Cerebellar cortex (tissue), 1 donor: ENCODE data around the gene NKAIN2.
"Not testable (repeated sequence)": the region's sequence is repeated elsewhere in the genome, so short reads cannot be mapped to it uniquely, and the experiment has no call there.

Experiments
- DNase-seq: peaks from one replicate; pipeline ENCODE4 v3.0.0-alpha.2; 2015; ENCODE audit warnings: low spot score

NKAIN2 gene

GRCh38 chr6:123966618-123967017 lies 163.0 kb downstream of the NKAIN2 start:
- DNase-seq: no peak

DNA sequence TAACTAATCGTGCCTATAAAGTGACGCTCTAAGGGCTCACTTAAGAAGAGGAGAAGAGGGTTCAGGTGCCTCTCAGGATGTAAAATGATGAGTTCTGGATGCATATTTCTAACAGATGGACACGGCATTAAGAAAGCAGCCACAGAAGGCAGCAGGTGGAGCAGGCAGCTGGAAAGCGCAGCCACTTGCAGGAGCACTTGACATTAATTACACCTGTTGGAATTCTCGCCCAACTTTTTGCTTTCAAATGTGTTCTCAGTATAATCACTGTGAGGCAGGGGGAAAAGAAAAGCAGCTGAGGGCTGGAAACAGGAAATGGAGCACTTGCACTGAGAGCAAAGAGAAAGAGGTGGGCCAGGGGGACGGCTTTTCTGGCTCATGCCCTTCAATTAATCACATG lies 164.2 kb downstream of the NKAIN2 start:
- peak; percentile 35 for DNase-seq

DNA sequence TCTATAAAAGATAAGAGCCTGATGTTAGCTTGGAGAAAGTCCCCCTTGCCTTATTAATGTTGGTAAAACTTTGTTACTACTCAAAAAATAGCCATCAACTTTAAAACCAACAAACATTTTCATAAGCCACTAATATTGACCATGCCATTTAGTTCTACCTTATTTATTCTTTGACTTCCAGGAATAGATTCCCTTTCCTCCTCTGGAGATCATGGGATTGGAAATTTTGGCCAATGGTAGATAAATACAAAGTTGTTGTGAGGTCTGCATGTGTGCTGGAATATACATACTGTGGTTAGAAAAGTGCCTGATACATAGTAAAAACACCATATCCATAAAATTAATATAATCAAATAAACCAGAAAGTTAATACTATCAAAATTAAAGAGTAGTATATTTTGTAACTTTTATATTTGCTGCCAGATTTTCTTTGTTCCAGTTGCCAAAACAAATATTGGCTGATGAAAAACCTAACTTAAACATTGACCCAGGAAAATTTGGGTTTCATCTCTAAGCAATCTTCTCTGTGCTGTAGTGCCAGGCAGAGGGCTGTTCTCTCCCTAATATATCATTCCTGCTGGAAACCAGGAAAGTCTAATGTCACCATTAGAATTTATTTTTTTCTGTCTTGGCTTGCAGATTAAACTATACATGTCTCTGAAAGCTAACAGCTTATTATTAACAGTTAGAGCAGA lies 169.1 kb downstream of the NKAIN2 start:
- no peak for DNase-seq

- no peak for DNase-seq
Observed at GRCh38 chr6:123980311-123980710, 176.6 kb downstream of the NKAIN2 start.

GRCh38 chr6:123986938-123987337 lies 183.3 kb downstream of the NKAIN2 start:
- no peak for DNase-seq

- not testable (repeated sequence) for DNase-seq
Observed at GRCh38 chr6:123989918-123990317, 186.3 kb downstream of the NKAIN2 start.

DNA sequence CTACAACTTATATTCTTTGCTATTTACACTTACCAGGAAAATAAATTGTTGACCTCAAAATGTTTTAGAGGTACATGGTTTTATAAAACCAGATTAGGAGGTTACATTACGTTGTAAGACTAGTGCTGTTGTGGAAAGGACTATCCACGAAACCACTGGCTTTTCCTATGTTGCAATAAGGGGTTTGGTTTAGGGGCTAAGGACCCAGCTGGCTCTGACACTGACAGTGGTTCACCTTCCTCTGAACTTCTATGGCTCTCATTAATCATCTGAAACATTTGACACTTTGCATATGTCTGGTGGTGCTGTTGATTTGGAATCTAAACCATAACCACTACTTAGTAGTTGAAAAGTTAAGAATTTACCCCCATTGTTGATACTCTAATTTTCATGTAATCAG lies 186.7 kb downstream of the NKAIN2 start:
- DNase-seq: no peak

GRCh38 chr6:123994168-123994567 lies 190.5 kb downstream of the NKAIN2 start:
- DNase-seq: no peak

- DNase-seq: no peak
Observed at GRCh38 chr6:123994891-123995635, 191.4 kb downstream of the NKAIN2 start.

GRCh38 chr6:123997223-123997622 lies 193.6 kb downstream of the NKAIN2 start:
- no peak for DNase-seq

- peak; percentile 88 for DNase-seq
Observed at GRCh38 chr6:124002377-124003081, 198.9 kb downstream of the NKAIN2 start.

DNA sequence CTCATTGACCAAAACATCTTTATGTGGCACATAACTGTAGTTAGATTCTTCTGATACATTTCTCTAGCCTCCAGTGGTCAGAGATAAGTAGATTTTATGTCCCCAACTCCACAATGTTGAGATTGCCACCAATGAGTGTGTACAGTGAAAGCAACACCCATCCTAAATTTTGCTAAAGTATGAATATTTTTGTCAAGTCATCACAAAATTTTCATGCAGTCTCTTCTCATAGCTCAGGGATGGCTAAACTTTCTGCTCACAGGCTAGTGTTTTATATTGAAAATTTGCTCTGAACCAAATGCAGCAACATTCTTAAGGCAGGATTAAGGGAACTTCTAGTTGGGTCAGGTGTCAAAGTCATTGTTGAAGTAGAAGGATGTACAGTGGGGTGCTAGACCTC lies 203.6 kb downstream of the NKAIN2 start:
- DNase-seq: no peak

- DNase-seq: no peak
Observed at GRCh38 chr6:124008000-124008987, 204.6 kb downstream of the NKAIN2 start.

DNA sequence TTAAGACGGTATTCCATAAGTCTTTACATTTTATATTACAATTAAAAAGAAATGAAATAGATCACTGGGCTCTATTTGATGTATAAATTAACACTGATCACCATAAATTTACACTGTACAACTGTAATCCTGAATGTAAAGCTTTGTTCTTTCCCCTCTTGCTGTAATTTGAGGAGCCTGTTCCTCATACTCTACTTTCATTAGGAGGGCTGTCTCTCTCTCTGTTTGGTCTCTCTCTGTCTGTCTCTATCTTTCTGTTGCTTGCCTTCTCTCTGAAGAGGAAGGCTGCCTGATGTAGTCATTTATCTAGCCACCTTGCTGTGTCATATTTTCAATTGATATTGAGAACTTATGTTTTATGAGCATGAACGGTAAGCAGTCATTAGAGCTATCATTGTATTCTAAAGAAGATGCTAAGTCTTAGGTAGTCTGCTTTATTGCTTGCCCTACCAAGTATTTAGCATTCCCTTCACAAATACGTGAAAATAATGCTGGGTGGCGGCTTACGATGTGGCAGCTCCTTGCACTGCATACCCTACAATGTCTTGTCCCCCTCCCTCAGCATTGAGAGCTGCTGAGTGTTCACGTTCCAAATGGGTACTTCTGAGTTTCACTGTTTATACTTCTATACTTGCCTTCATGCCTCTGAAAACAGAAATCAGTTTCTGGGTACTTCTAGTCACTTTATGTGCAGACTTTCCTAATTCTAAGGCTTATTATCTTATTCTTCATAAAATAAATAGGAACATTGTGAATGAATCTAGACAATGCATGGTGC lies 205.5 kb downstream of the NKAIN2 start:
- no peak for DNase-seq

GRCh38 chr6:124010574-124010973 lies 206.9 kb downstream of the NKAIN2 start:
- no peak for DNase-seq

- DNase-seq: no peak
Observed at GRCh38 chr6:124011180-124011579, 207.5 kb downstream of the NKAIN2 start.

DNA sequence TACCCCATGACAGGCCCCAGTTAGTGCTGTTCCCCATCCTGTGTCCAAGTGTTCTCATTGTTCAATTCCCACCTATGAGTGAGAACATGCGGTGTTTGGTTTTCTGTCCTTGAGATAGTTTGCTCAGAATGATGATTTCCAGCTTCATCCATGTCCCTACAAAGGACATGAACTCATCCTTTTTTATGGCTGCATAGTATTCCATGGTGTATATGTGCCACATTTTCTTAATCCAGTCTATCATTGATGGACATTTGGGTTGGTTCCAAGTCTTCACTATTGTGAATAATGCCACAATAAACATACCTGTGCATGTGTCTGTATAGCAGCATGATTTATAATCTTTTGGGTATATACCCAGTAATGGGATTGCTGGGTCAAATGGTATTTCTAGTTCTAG lies 218.4 kb downstream of the NKAIN2 start:
- not testable (repeated sequence) for DNase-seq

DNA sequence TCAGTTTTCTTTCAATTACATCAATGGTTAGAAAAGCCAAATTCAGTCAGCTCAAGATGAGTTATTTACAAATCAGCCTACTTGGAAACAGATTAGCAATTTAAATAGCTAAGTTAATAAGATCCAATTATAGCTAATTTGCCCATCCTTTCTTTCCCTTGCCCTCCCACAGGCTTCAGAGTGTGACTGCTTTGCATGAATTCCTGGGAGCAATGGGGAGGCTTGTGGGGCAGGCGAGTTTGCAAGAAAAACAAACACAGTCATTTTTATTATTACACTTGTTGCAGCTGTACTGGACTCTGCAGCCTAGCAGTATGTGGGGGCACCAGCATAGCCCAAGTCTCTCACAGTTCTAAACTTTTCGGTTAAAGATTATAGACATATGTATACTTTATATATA lies 219.0 kb downstream of the NKAIN2 start:
- DNase-seq: no peak

DNA sequence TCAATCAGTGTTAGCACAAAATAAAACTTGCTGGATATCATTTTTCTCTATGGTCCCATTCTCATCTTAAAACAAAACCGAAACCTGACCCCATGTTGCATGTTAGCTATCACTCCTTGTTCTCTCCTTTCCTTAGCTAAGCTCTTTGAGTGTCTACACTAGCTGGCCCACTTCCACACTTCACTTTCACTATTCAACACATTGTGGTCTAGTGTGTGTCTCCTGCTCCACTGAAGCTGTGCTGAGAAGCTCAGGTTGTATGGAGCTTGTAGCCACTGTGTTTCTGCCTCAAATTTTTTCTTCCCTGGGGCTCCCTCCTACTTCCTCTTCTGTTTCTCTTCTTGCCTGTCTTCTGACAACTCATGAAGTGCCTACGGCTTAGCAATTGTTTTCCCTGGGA lies 223.0 kb downstream of the NKAIN2 start:
- no peak for DNase-seq

DNA sequence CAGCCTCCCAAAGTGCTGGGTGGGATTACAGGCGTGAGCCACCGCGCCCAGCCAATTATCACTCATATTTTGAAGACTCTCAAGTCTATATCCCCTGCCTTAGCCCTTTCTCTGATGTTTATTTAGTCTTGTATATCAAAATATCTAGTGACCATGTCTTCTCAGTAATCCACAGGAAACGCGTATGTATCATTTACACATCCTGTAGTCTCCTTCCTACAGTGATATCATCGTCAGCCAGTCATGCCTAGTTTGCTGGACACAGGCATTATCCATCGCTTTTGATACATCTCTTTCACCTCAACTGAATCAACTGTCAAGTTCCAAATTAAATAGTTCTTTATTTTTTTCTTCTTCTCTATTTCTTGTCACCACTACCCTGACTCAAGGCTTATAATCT lies 223.7 kb downstream of the NKAIN2 start:
- DNase-seq: no peak

- no peak for DNase-seq
Observed at GRCh38 chr6:124028117-124028516, 224.5 kb downstream of the NKAIN2 start.
